Activated naive CD4-positive, alpha-beta T cell treated with anti-CD3 and anti-CD28 coated beads, Interleukin-2, amount 50 U/mL, for 24 hours (primary cell): ENCODE data around the gene TSC22D1.
A peak's percentile ranks its signal among the peaks of the same experiment; 100 is the strongest.
"Not testable (repeated sequence)": the region's sequence is repeated elsewhere in the genome, so short reads cannot be mapped to it uniquely, and the experiment has no call there.

Experiments used
- H3K27ac Mint-ChIP-seq: one replicate; pipeline ENCODE4 v1.8.0; 2021; ENCODE audit warnings: mild to moderate bottlenecking, mixed read lengths
- H3K27me3 Mint-ChIP-seq: one replicate; pipeline ENCODE4 v1.8.0; 2021; ENCODE audit warnings: mixed read lengths
- H3K36me3 Mint-ChIP-seq: one replicate; pipeline ENCODE4 v1.8.0; 2021; ENCODE audit warnings: mixed read lengths
- H3K4me1 Mint-ChIP-seq: one replicate; pipeline ENCODE4 v1.8.0; 2021; ENCODE audit warnings: mixed read lengths
- H3K4me3 Mint-ChIP-seq: one replicate; pipeline ENCODE4 v1.8.0; 2021; ENCODE audit warnings: mild to moderate bottlenecking, mixed read lengths
- H3K9me3 Mint-ChIP-seq: one replicate; pipeline ENCODE4 v1.8.0; 2021; ENCODE audit warnings: mixed read lengths

The TSC22D1 gene

DNA sequence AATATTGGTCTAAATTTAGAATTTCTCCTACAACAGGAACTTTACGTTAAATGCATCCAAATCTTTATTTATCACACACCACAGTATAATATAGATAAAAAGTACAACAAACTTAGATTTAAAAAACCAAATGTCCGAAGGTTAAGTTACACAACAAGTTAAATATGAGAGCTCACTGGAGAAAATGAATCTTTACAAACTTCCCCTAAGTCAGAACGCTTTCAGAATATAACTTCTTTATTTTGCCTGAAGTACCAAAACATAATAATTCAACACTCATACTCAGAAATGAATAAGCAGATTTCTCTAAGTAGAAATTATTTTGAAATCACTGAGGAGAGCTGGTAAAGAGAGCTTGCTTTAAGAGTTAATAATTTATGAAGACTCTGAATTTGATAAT is 33.8 kb downstream of the TSC22D1 start:
- Mint-ChIP-seq H3K4me3 (no peak overlapping the region), H3K9me3 (no peaks in the 10 kb centered on the region), H3K36me3 (peaks cover 5% of the 10 kb centered on the region), H3K4me1 (peaks cover 6% of the 10 kb centered on the region), H3K27ac (no peak overlapping the region), H3K27me3 (no peaks in the 10 kb centered on the region)

DNA sequence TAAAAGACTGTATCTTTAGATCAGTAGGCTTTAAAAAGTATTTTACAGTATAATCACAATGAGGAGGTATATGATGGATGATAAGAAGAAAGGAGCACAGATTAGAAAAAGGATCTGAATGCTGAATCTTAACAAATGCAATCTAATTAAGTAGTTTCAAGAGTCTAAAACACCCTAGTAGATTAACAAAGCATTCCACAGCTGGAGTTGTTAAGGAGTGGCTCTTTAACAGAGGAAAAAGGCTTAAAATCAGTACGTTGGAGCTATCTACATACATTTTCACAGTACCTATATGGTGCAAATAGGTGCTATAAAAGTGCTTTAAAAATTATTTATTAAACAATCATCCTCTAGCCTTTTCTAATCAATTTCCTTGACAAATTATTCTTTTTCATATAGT is 34.5 kb downstream of the TSC22D1 start:
- H3K36me3 Mint-ChIP-seq, result peaks cover 5% of the 10 kb centered on the region
- H3K9me3 Mint-ChIP-seq, result no peaks in the 10 kb centered on the region
- H3K27ac Mint-ChIP-seq, result no peak overlapping the region
- no peak overlapping the region for H3K4me3 Mint-ChIP-seq
- peaks cover 9% of the 10 kb centered on the region for H3K4me1 Mint-ChIP-seq
- H3K27me3 Mint-ChIP-seq, result no peaks in the 10 kb centered on the region

DNA sequence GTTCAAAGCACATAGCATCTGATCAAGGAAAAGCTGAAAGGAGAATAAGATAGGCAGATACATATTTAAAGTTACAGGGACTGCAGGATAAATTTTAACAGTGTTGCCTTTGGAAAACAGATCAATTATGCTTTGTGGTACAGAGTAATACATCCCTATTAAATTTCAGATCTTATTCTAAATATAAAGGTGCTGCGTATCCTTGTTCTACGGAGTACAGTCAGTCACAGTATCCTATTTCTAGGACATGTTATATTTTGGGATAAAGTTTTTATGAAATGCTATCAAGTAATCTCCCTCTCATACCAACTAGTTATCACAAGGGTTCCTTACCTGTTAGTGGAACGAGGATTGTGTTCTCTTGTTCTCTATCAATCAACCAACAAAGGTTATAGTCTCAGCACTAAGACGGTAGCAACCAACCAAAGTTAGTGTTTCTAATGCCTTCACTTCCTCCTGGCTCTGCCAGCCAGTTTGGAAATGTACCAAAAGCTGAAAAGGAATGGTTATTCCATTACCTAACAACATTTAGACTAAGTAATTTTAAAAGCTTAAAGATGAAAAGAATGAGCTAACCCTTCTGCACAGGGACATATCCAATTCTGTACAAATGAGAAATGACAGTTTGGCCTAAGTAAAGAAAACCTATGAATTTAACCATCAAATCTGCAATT is 35.2 kb downstream of the TSC22D1 start:
- Mint-ChIP-seq H3K27me3 (no peaks in the 10 kb centered on the region), H3K36me3 (peaks cover 5% of the 10 kb centered on the region), H3K27ac (no peak overlapping the region), H3K9me3 (no peaks in the 10 kb centered on the region), H3K4me1 (peaks cover 14% of the 10 kb centered on the region), H3K4me3 (no peak overlapping the region)

DNA sequence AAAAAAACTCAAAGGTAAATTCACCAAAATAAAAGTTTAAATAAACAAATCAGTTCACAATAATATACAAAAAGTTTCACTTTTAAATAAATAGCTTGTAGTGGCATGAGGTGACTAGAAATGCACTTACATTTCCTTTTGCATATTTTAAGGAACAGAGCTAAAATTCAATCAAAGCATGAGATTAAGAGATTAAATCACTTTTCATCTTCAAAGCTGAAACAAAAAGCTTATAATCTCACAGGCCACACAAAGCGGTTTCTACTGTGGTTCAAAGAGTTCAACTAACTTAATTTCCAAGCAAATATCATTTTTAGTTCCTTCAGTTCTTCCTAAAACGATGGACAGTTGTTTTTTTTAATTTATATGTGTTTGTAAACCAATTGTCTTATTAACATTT is 38.9 kb downstream of the TSC22D1 start:
- Mint-ChIP-seq H3K9me3 (no peaks in the 10 kb centered on the region), H3K4me1 (peaks cover 14% of the 10 kb centered on the region), H3K27ac (no peak overlapping the region), H3K36me3 (peaks cover 4% of the 10 kb centered on the region), H3K4me3 (no peak overlapping the region), H3K27me3 (no peaks in the 10 kb centered on the region)

DNA sequence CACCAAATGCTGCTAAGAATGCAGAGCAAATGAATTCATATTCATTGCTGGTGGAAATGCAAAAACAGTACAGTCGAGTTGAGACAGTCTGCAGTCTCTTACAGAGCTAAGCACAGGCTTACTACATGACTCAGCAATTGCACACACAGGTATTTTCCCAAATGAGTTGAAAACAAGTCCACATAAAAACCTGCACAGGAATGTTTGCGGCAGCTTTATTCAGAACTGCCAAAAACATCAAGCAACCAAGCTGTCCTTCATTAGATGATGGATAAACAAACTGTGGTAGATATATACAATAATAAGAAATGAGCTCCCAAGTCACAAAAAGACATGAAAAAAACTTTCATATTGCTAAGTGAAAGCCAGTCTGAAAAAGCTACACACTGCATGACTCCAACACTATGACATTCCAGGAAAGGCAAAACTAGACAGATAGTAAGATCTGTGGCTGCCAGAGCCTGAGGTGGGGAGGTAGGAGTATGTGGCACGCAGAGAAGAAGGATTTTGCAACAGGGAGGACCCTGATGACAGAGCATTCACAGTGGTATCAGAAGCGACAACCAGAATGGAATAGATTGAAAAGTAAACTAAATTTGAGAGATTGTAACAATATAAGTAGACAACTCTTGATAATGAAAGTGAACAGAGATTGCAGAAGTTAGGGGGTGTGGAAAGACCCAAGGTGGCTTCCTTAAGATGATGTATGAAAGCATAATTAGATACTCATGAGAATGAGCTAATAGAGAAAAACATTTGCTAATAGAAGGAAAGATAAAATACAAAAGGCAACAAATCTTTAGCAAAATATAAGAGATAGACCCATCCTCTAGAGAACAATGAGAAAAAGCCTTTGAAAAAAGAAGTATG is 52.7 kb downstream of the TSC22D1 start:
- Mint-ChIP-seq H3K27ac (no peak overlapping the region), H3K4me3 (no peak overlapping the region), H3K27me3 (no peaks in the 10 kb centered on the region), H3K36me3 (peaks cover 4% of the 10 kb centered on the region), H3K4me1 (no peaks in the 10 kb centered on the region), H3K9me3 (no peaks in the 10 kb centered on the region)

DNA sequence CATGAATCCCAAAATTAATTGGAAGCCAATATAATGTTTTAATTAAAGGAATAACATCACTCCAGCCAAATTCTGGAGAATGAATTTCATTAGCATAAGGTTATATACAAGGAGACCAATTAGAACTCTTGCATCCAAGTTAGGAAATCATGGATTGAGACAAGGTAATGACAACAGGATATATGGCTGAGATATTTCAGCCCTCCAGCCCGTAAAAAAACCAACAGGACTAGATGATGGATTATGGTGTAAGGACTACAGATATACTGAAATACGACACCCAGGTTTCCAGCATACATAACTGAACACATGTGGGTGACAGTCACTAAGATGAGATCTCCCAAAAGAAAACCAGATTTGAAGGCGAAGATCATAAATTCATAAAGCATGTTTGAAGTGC is 56.5 kb downstream of the TSC22D1 start:
- no peaks in the 10 kb centered on the region for H3K27me3 Mint-ChIP-seq
- no peak overlapping the region for H3K4me3 Mint-ChIP-seq
- H3K4me1 Mint-ChIP-seq, result peaks cover 7% of the 10 kb centered on the region
- H3K36me3 Mint-ChIP-seq, result no peaks in the 10 kb centered on the region
- H3K27ac Mint-ChIP-seq, result no peak overlapping the region
- H3K9me3 Mint-ChIP-seq, result no peaks in the 10 kb centered on the region

DNA sequence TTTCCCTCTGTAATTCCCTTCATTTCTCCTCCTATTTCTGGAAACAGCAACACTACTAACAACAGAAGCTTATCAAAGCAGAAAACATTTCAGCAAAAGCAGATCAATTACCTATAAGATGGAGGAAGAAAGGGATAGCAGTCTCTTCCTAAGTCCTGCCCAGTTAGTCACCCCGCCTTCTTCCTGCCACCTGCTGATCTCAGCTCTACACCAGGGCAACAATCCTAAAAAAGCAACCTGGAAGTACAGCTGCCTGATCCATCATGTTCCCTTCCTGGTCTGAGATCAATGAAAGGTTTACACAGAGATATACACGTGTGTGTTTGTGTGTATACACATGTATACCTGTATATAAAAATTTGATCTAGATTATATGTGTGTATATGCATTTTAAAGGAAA is 59.4 kb downstream of the TSC22D1 start:
- Mint-ChIP-seq H3K9me3 (no peaks in the 10 kb centered on the region), H3K36me3 (peaks cover 5% of the 10 kb centered on the region), H3K4me3 (no peak overlapping the region), H3K27me3 (no peaks in the 10 kb centered on the region), H3K4me1 (peaks cover 22% of the 10 kb centered on the region), H3K27ac (no peak overlapping the region)

DNA sequence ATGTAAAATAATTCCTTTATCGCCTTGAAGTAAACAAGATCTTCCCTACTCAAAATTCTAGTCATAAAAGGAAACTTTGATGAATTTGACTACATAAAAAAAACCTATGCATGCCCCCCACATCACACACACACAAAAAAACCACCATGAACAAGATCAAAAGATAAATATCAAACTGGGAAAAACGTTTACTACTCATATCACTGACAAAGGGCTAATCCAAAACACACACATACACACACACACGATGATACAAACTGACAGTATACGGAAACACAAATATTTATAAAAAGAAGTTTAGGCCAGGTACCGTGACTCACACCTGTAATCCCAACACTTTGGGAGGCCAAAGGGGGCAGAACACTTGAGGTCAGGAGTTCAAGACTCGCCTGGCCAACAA is 61.9 kb downstream of the TSC22D1 start:
- H3K27ac Mint-ChIP-seq, result peak overlapping the region; percentile 5
- peaks cover 11% of the 10 kb centered on the region for H3K36me3 Mint-ChIP-seq

DNA sequence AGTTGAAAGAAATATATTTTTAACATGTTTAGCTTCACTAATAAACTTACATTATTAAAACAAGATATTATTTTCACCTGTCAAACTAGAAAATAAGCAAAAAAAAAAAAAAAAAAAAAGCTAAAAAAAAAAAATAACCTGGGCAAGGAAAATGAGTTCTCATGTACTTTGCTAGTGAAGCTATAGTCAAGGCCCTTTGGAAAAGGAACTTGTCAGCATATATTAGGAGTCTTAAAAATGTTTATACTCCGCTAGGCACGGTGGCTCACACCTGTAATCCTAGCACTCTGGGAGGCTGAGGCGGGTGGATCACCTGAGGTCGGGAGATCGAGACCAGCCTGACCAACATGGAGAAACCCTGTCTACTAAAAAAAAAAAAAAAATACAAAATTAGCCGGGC is 66.3 kb downstream of the TSC22D1 start:
- H3K9me3 Mint-ChIP-seq, H3K27me3 Mint-ChIP-seq, H3K4me3 Mint-ChIP-seq, H3K27ac Mint-ChIP-seq: not testable (repeated sequence)
- Mint-ChIP-seq H3K4me1 (peaks cover 15% of the 10 kb centered on the region), H3K36me3 (peaks cover 11% of the 10 kb centered on the region)

More for the DNA sequence above, 61.9 kb downstream of the TSC22D1 start:
- peaks cover 22% of the 10 kb centered on the region for H3K4me1 Mint-ChIP-seq
- no peaks in the 10 kb centered on the region for H3K9me3 Mint-ChIP-seq
- H3K27me3 Mint-ChIP-seq, result no peaks in the 10 kb centered on the region
- H3K4me3 Mint-ChIP-seq, result no peak overlapping the region

DNA sequence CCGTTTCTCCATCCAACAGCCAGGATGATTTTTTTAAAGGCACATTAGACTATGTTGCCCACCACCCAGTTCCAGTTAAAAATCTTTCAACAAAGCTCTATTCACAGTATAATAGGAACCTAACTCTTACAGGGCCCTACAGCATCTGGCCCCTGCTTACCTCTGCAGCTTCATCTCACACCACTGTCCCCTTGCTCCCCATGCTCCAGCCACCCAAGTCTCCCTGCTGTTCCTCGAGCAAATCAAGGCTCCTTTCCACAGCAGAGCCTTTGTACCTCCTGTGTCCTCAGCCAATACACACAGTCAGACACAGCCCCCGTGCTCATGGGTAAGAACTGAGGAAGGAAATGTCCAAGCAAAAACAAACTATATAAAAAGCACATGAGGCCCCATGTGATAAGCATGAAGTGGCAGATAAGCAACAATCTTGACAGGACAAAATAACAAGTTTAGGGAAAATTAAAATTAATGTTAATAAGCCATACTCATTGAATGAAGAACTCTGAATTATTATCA is 67.5 kb downstream of the TSC22D1 start:
- Mint-ChIP-seq H3K36me3 (peaks cover 12% of the 10 kb centered on the region), H3K4me3 (no peak overlapping the region), H3K27me3 (no peaks in the 10 kb centered on the region), H3K4me1 (peaks cover 6% of the 10 kb centered on the region), H3K9me3 (no peaks in the 10 kb centered on the region), H3K27ac (no peak overlapping the region)

DNA sequence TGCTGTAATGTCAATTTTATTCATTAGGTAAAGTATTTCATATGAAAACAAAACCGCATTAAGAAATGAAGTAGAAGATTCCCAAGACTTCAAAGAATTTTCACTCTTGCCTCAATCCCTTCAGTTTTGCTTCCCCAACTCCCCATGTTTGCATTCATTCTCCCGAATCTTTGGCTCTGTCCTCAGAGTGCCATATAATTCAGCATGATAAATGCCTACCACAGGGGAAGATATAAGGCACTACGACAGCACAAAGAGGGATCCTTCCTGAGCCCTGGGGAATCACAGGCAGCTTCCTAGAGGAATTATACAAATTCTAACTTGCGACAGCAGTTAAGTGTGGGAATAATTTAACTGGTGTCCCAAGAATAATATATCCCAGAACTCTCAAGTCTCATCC is 68.5 kb downstream of the TSC22D1 start:
- H3K4me3 Mint-ChIP-seq, result no peak overlapping the region

DNA sequence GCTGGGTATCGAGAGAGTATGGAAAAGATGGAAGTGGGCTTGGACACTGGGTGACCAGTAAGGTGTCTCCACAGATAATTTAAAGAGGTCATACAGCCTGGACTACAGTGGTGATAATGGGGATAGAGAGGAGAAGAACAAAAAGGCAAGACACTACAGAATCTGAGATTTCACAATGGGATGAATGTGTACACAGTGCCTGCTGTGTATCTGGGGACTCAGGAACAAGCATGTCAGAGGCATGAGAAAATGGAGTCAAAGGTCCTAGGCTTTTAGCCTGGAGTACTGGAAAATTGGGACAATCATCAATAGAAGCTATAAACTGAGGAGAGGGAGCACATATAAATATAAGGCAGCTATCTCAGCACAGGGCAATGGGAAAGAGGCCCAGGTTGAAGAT is 69.4 kb downstream of the TSC22D1 start:
- H3K36me3 Mint-ChIP-seq, result peaks cover 6% of the 10 kb centered on the region
- H3K27me3 Mint-ChIP-seq, result no peaks in the 10 kb centered on the region
- H3K4me3 Mint-ChIP-seq, result no peak overlapping the region
- H3K9me3 Mint-ChIP-seq, result no peaks in the 10 kb centered on the region
- H3K27ac Mint-ChIP-seq, result no peak overlapping the region
- no peaks in the 10 kb centered on the region for H3K4me1 Mint-ChIP-seq

More for the DNA sequence above, 68.5 kb downstream of the TSC22D1 start:
- Mint-ChIP-seq H3K27ac (no peak overlapping the region), H3K4me1 (no peaks in the 10 kb centered on the region), H3K27me3 (no peaks in the 10 kb centered on the region), H3K9me3 (no peaks in the 10 kb centered on the region), H3K36me3 (peaks cover 8% of the 10 kb centered on the region)

DNA sequence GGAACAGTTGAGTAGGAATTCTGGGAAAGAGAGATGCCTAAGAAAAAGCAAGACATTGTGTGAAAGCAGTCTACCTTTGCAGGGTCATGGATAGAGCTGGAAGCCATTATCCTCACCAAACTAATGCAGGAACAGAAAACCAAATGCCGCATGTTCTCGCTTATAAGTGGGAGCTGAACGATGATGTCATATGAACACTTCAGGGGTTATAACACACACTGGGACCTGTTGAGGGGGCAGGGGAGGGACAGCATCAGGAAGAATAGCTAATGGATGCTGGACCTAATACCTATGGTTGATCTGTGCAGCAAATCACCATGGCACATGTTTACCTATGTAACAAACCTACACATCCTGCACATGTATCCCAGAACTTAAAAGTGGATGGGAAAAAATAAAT is 69.9 kb downstream of the TSC22D1 start:
- Mint-ChIP-seq H3K27me3 (no peaks in the 10 kb centered on the region), H3K36me3 (peaks cover 3% of the 10 kb centered on the region), H3K27ac (no peak overlapping the region), H3K4me3 (no peak overlapping the region), H3K9me3 (no peaks in the 10 kb centered on the region), H3K4me1 (no peaks in the 10 kb centered on the region)

DNA sequence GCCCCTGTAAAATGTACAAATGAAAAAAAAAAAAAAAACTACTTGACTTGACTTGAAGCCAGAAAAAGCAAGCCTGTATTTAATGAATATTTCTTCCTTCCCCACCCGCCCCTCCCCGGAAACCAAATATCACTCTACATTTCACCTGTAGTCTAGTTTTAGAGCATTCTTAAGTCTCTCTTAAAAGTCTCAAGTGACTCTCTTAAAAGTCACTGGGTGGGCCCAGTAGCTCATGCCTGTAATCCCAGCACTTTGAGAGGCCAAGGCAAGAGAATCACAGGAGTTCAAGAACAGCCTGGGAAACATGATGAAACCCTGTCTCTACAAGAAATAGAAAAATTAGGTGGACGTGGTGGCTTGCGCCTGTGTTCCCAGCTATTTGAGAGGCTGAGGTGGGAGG is 72.0 kb downstream of the TSC22D1 start:
- no peaks in the 10 kb centered on the region for H3K27me3 Mint-ChIP-seq
- peaks cover 1% of the 10 kb centered on the region for H3K36me3 Mint-ChIP-seq
- no peaks in the 10 kb centered on the region for H3K4me1 Mint-ChIP-seq
- H3K27ac Mint-ChIP-seq, result no peak overlapping the region
- no peak overlapping the region for H3K4me3 Mint-ChIP-seq
- no peaks in the 10 kb centered on the region for H3K9me3 Mint-ChIP-seq

DNA sequence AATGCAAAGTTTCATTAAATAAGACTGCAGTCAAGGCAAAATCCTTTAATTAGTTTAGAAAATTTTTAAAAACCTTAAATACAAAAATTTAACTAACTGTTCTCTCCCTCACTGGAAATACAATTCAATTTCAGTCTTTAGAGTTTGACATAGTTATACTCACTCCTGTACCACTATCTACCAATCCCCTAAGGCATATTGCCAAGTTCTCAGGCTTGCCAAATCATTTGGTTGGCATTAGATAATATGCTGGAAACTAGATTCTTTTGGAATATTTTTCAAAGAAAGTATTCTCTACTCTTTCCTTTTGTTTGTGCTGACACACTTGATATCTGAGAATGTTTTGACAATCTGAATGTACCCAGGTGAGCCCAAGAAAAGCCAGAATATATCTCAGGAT is 77.2 kb downstream of the TSC22D1 start:
- H3K27ac Mint-ChIP-seq, result no peak overlapping the region
- no peak overlapping the region for H3K4me3 Mint-ChIP-seq
- peaks cover 11% of the 10 kb centered on the region for H3K9me3 Mint-ChIP-seq
- no peaks in the 10 kb centered on the region for H3K4me1 Mint-ChIP-seq
- H3K27me3 Mint-ChIP-seq, result no peaks in the 10 kb centered on the region
- H3K36me3 Mint-ChIP-seq, result peaks cover 9% of the 10 kb centered on the region

DNA sequence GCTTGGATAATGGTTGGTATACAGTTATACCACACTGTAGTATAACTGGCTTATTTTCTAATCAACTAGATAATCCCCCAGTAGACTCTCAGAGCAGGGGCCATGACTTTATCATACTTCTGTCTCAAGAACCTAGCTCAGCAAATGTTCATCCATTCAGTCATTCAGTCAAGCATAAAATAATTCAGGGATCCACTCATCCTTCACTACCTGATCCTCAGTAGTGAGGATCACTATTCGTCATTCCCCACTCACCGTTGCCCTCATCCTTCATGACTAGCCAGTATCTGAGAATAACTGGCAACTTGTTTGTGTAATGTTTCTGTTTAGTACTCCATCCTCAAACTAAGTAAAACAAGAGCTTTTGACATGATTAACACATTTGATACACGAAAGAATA is 77.6 kb downstream of the TSC22D1 start:
- Mint-ChIP-seq H3K36me3 (peaks cover 9% of the 10 kb centered on the region), H3K4me3 (no peak overlapping the region), H3K27ac (no peak overlapping the region)

More for the DNA sequence above, 77.6 kb downstream of the TSC22D1 start:
- H3K4me1 Mint-ChIP-seq, result no peaks in the 10 kb centered on the region
- H3K9me3 Mint-ChIP-seq, result peaks cover 11% of the 10 kb centered on the region
- H3K27me3 Mint-ChIP-seq, result no peaks in the 10 kb centered on the region
